ENCODE results near the gene LRFN4.
"Not testable (repeated sequence)": the region's sequence is repeated elsewhere in the genome, so short reads cannot be mapped to it uniquely, and the experiment has no call there.

Gene LRFN4

DNA sequence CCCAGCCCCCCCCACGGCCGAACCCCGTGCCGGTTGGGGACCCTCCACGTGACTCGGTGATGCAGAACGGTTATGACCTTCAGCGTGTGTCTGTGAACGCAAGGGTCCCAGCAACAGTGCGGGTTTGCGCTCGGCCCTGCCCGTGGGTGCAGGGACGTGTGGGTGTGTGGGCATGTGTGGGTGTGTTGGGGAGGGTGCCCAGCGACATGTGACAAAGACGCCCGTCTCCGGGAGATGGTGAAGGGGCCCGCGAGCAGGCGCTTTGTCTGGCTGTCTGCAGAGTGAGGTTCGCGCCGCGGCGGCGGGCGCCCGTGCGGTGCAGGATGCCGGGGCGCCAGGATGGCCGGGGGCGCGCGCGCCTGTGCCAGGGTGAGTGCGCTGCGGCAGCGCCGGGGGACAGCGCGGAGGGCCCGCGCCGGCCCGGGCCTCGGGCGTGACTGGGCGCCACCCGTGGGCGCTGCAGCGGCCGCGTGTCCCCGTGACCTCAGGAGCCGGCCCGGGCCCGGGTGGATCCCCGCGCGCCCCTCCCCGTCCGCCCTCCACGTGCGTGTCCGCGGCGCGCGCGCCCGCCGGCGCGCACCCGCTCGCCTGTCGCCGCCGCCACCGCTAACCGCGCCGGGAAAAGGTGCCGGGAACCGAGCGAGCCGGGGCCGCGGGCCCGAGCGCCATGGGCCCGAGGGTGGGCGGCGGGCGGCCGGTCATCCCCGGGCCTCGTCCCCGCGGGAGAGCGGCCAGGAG lies at the start of gene LRFN4:
TSS of gene LRFN4 (plus strand) at position 569 of the 738 bp plus-strand sequence. CDS start 681 bp downstream, outside the sequence.
- DNase-seq (ENCODE audit: low read depth, low spot score): no peak

DNA sequence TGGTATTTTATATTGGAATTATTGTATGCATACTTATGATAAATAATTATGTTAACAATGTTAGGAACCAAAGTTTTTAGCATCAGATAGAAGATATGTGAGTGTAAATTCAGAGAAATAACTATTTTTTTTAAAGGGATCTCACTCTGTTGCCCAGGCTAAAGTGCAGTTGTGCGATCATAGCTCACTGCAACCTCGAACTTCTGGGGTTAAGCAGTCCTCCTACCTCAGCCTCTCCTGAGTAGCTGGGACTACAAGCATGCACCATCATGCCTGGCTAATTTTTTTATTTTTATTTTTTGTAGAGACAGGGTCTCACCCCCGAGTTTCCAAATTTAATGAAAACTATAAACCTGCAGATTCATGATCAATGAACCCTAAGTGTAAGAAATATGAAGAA lies 47.3 kb upstream of the LRFN4 start:
- DNase-seq (ENCODE audit: low read depth, low spot score): no peak

DNA sequence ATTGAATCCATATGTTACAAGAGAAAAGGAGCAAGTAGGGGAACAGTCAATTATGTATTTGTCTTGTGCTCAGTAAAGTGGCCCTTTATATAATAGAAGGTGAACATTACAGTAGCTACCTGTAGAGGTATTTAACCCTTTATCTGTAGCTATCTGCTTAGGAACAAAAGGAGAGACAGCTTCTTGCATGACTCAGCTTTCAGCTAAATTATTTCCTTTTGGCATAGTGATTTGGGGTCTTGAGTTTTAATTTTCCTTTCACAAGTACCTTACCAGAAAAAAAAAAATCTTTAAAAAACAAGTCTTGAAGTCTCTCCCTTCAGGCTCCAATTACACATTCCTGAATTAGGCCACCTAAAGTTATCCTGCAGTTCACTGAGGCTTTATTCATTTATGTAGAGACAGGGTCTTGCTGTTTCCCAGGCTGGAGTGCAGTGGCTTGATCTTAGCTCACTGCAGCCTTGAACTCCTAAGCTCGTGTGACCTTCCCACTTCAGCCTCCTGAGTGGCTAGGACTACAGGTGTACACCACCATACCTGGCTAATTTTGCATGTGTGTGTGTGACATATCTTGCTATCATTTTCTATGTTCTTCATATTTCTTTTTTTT lies 46.2 kb upstream of the LRFN4 start:
- DNase-seq (ENCODE audit: low read depth, low spot score): no peak

DNA sequence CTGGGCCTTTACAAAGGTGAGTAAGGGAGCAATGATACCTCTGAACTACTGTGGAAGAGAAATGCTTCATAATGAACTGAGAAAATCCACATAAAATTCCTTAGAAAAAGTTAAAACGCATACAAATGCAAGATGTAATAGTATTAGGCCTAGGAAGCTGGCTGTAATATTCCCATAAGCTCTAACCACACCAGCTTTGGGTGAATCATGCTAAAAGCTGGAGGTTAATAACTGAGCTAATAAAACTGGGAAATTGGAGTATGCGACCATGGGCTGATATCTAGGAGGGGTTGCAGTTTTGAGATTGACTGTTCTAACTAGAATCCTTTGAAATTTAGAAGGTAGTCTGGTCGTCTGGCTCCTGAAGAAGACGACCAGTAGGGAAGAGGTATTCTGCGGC lies 42.2 kb upstream of the LRFN4 start:
- DNase-seq (ENCODE audit: low read depth, low spot score): no peak

DNA sequence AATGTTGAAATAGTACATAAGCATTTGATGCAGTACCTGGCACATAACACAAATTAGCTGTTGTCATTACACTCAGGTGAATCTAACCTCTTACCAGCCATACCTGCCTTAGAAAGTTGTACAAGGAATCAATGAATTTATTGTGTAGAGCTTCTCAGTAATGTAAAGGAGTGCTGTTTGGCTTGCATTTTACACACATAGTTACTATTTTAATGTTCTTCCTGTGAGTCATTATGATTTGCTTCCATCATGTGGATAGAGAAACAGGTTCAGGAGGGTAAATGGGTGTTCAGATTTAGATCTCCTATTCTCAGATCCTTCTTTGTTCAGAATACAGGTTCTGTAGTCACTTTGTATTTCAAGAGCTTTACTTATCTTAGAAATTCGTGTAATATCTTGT lies 41.2 kb upstream of the LRFN4 start:
- no peak for DNase-seq (ENCODE audit: low read depth, low spot score)

DNA sequence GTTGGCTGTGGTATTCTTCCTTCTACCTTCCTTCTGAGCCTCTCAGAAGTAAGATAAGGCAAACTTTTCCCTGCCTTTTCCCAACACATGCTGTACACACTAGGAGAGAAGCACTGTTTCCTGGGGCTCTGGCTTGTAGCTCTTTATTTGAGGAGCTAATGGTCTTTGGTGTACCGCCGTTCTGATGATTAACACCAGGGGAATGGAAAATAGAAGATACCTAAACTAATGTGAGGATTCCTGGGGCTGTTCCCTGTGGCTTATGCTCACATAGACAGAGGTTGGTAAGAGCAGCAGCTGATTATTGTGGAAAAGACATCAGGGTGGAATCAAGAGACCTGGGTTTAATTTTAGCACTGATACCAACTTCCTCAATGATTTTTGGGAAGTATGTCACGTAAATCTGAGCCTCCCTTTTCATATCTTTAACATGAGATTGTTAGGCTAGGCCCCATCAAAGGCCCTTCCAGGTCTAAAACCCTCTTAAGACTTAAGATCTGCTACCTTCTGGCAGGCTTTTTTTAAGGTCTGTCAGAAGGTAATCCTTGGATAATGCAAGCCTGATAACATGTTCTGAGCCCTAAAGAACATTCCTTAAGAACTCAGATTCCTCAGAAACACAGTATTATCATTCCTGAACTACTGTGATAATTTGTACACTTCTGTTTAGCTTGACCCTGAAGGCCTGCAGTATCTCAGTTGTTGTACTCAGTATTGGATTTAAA lies 38.5 kb upstream of the LRFN4 start:
- peak; percentile 66 for DNase-seq (ENCODE audit: low read depth, low spot score)

DNA sequence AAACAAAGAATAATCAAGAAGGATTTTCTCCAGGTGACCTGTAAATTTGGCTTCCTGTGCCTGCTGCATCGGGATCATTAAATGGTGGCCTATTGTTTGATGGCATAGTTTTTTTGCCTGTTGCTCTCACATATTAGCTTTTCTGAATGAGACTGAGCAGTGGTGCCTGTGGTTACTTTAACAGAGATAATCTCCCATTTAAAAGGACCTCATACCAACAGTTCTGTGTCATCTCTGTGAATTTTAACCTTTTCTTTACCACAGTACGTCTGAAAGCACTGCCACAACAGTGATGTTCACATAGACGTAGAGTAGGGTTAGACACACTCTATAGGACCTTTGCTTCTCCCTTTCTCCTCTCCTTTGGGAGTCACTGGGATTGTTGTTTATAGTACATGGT lies 36.5 kb upstream of the LRFN4 start:
- DNase-seq (ENCODE audit: low read depth, low spot score): peak; percentile 45

DNA sequence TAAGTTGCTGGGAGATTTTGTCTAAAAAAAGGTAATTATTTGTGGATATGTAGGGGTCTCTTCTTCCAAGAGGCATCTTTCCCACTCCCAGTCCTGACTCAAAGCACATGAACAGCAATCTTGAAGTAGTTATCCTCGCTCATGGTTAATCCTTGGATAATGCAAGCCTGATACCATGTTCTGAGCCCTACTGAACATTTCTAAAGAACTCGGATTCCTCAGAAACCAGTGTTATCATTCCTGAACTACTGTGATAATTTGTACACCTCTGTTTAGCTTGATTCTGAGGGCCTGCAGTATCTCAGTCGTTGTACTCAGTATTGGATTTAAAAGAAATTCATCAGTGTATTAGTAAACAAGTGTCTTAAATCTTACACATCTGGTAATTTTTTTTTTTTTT lies 36.0 kb upstream of the LRFN4 start:
- no peak for DNase-seq (ENCODE audit: low read depth, low spot score)

DNA sequence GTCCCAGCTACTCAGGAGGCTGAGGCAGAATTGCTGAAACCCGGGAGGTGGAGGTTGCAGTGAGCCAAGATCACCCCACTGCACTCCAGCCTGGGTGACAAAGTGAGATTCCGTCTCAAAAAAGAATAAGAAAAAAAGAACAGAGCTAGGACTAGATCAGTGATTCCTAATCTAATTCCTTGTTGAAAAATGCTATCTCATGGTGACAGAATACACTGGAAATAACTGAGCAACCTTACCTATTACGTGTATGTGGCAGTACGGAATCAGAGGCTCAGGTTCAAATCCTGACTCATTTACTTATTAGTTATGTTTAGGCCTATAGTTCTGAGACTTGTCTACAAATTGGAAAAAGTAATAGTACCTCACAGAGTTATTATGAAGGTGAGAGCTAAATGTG lies 33.2 kb upstream of the LRFN4 start:
- no peak for DNase-seq (ENCODE audit: low read depth, low spot score)

DNA sequence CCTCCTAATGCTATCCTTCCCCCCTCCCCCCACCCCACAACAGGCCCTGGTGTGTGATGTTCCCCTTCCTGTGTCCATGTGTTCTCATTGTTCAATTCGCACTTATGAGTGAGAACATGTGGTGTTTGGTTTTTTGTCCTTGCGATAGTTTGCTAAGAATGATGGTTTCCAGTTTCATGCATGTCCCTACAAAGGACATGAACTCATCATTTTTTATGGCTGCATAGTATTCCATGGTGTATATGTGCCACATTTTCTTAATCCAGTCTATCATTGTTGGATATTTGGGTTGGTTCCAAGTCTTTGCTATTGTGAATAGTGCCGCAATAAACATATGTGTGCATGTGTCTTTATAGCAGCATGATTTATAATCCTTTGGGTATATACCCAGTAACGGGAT lies 32.3 kb upstream of the LRFN4 start:
- DNase-seq (ENCODE audit: low read depth, low spot score): not testable (repeated sequence)

DNA sequence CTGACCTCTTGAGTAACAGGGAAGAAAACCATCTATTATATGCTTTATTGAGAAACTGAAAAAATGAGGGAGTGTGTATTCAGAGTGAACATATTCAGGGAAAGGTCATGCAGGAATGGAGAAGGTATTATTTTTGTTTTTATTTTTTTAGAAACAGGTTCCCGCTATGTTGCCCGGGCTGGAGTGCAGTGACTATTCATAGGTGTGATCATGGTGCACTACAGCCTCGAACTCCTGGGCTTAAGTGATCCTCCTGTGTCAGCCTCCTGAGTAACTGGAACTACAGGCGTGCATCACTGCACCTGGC lies 22.4 kb upstream of the LRFN4 start:
- no peak for DNase-seq (ENCODE audit: low read depth, low spot score)

DNA sequence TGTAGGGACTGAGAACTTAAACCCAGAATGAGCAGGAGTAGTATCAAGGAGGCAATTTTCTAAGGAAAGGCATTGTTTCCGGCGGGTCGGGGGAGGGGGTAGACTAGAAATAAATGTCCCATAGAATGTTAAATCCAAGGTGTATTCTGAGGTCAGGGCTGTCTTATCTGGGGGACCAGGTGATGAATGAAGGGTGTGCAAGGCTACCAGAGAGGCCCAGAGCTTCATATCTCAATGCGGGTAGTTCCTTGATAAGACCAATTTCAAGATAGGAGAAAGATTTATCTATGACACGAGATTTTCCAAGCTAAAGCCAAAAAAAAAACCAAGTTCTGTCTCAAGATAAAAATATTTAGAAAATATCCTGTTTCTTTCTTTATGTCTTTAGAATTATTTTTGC lies 21.9 kb upstream of the LRFN4 start:
- DNase-seq (ENCODE audit: low read depth, low spot score): no peak

DNA sequence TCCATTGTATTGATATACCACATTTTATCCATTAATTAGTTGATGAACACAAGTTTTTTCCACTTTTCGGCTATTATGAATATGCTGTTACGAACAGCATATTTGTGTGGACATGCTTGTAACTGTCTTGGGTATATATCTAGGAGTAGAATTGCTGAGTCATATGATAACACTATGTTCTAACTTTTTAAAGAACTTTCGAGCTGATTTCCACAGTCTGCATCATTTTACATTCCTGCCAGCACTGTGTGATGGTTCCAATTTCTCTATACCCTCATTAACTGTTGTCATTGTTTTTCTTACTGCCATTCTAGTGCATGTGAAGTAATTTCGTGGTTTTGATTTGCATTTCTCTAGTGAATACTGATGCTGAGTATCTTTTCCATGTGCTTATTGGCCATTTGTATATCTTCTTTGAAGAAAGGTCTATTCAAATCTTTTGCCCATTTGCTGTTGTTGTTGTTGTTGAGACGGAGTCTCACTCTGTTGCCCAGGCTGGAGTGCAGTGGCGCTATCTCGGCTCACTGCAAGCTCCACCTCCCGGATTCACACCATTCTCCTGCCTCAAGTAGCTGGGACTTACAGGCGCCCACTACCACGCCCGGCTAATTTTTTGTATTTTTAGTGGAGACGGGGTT lies 21.0 kb upstream of the LRFN4 start:
- peak; percentile 46 for DNase-seq (ENCODE audit: low read depth, low spot score)

DNA sequence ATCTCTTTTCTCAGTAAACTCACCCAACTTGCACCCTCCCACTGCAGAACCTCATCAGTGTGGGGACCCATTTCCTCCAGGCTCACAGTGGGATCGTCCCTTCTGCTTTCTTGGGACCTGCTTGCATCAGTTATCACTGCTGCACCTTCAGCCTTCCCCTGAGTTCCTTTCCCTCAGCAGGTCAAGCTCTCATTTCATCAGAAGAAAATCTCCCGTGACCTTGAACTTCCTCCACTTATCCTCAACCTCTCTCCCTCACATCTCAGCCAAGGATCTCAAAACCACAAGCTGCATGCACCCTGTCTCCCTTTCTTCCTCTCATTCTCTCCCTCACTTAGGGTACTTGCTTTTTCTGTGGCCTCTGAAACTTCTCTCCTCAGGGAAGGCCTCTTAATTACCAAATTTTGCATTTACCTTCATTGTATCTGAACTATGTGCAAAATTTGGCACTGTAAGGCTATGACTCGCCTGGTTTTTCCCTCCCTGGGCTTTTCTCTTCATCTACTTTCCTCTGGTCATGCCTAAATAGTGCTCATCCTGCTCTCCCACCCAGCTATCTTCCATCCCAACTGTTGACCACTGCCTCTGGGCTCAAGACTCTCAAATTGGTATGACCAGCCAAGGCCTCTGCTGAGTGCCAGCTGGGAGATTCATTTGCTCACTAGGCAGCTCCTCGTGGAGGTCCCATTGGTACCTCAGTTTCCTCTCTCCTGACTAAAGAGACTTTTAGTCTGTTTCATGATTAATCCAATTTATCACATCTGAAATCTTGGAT lies 16.4 kb upstream of the LRFN4 start:
- no peak for DNase-seq (ENCODE audit: low read depth, low spot score)

DNA sequence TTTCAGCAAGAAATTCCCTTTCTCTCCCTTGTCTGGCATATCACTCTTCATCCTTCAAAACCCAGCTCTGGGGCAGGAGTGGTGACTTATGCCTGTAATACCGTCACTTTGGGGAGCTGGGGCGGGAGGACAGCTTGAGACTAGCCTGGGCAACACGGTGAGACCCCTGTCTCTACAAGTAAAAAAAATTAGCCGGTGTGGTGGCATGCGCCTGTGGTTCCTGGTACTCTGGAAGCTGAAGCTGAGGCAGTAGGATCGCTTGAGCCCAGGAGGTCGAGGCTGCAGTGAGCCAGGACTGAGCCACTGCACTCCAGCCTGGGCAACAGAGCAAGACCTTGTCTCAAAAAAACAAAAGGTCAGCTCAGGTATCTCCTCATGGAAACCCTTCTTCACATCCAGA lies 15.0 kb upstream of the LRFN4 start:
- no peak for DNase-seq (ENCODE audit: low read depth, low spot score)

DNA sequence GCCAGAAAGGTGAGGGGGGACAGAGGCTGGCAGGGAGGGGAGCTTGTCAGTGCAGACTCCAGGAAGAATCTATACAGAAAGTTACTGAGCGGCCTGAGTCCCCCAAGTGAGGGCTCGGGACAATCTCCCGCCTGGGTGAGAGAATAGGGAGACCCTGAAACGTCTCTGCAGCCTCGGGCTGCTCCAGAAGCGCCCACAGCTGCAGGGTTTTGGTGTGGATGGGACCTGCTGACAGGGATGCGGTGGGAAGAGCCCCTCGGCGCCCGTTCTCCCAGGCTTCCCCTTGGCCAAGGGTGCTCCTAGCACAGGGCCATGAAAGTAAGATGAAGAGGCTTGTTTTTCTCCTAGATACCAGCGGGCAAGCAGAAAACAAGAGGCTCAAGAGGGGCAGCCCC lies 14.4 kb upstream of the LRFN4 start:
- no peak for DNase-seq (ENCODE audit: low read depth, low spot score)

DNA sequence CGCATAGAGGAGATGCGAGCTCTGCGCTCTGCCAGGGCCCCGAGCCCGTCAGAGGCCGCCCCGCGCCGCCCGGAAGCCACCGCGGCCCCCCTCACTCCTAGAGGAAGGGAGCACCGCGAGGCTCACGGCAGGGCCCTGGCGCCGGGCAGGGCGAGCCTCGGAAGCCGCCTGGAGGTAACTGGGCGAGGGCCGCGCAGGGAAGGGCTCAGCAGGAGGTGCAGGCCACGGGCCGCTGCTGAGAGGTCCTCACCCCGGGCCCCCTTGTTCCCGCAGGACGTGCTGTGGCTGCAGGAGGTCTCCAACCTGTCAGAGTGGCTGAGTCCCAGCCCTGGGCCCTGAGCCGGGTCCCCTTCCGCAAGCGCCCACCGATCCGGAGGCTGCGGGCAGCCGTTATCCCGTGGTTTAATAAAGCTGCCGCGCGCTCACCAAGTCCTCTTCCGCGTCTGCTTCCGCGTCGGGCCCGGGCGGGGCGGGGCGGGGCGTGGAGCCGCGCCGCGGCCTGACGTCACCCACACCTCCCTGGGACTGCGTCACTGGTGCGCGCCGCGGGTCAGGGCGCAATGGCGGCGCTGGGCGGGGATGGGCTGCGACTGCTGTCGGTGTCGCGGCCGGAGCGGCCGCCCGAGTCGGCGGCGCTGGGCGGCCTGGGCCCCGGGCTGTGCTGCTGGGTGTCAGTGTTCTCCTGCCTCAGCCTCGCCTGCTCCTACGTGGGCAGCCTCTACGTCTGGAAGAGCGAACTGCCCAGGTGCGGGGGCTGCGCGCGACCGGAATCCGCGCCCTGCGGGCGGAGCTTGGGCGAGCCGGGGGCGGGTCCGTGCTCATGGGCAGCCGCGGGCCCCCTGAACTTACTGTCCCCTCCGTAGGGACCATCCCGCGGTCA lies 13.7 kb upstream of the LRFN4 start, which contains the start of gene RCE1:
TSS of gene RCE1 (plus strand) at position 546 of the 880 bp plus-strand sequence. CDS start at position 561, 15 bp downstream.
- DNase-seq (ENCODE audit: low read depth, low spot score): peak; percentile 98

DNA sequence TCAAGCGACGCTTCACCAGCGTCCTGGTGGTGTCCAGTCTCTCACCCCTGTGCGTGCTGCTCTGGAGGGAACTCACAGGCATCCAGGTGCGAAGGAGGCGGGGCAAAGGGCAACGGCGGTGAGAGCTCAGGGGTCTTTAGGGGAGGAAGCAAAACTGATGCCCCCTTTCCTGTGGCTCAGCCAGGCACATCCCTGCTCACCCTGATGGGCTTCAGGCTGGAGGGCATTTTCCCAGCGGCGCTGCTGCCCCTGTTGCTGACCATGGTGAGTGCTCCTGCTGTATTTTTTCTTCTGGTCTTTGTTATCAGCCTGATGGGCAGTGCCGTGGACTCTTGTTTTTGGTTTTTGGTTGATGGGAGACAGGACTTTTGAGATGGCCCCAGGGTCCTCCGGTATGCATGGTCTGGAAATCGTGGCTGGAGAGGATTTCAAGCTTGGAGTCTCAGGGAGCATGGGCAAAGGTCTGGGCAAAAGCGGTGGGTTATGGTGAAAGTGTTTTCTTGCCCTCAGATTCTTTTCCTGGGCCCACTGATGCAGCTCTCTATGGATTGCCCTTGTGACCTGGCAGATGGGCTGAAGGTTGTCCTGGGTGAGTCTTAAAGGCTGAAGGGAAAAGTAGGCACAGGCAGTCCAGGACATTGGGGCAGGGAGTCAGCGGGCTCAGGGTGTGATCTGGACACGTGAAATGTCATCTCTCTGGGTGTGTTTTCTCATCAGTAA lies 12.9 kb upstream of the LRFN4 start:
- no peak for DNase-seq (ENCODE audit: low read depth, low spot score)

DNA sequence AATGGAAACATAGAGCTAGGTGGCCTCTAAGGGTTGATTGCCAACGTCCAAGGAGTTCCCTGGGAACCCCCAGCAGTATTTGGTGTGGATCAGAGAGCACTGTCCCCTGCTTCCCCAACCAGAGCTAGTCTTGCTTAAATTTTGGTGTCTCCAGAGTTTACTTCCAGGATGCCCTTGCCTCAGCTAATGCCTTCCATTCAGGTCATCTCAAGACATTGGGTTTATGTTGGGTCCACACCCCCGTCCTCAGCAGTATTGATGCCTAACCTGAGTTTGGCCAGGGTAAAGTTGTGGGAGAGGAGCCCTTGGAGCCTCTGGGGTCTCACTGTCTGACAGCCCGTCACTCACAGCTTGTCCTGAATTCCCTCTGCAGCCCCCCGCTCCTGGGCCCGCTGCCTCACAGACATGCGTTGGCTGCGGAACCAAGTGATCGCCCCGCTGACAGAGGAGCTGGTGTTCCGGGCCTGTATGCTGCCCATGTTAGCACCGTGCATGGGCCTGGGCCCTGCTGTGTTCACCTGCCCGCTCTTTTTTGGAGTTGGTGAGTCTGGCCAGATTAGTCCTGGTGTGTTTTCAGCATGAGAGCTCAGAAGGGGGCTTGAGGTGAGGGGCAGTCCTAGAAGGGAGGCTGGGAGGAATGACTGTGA lies 12.2 kb upstream of the LRFN4 start:
- no peak for DNase-seq (ENCODE audit: low read depth, low spot score)
